Endodermal cell (in vitro differentiated cells): ENCODE data around the gene TMIGD3. TPM values are rescaled to one million over a fixed set of nuclear protein-coding genes. Genes with fewer than 3 reads are reported as not detected.

Source experiments
- DNase-seq: peaks from one replicate; pipeline ENCODE4 v3.0.0-alpha.2; 2017
- H3K27ac ChIP-seq: 2 replicates; pipeline ENCODE4 v1.5.1; 2013; ENCODE audit warnings: mild to moderate bottlenecking, low read depth, low read length, moderate library complexity
- H3K27me3 ChIP-seq: 2 replicates; pipeline ENCODE4 v1.6.1; 2013; ENCODE audit warnings: mild to moderate bottlenecking, low read length, moderate library complexity; ENCODE audit not compliant: insufficient read depth, control insufficient read depth, poor library complexity, severe bottlenecking
- H3K36me3 ChIP-seq: 2 replicates; pipeline ENCODE4 v1.7.0; 2013; ENCODE audit warnings: mild to moderate bottlenecking, low read length, moderate library complexity; ENCODE audit not compliant: control insufficient read depth, insufficient read depth
- H3K4me1 ChIP-seq: one replicate; pipeline ENCODE4 v1.7.0; 2013; ENCODE audit warnings: low read length; ENCODE audit not compliant: control insufficient read depth, insufficient read depth
- H3K4me3 ChIP-seq: 2 replicates; pipeline ENCODE4 v1.5.1; 2013; ENCODE audit warnings: mild to moderate bottlenecking, low read length, moderate library complexity
- H3K9ac ChIP-seq: 2 replicates; pipeline ENCODE4 v1.6.1; 2013; ENCODE audit warnings: mild to moderate bottlenecking, low read length, moderate library complexity; ENCODE audit not compliant: poor library complexity, severe bottlenecking; ENCODE audit errors: extremely low read depth
- H3K9me3 ChIP-seq: 2 replicates; pipeline ENCODE4 v1.6.1; 2013; ENCODE audit warnings: mild to moderate bottlenecking, low read length, moderate library complexity; ENCODE audit not compliant: control insufficient read depth
- H3K27ac Mint-ChIP-seq: 2 replicates; pipeline ENCODE4 v1.8.0; 2020; ENCODE audit warnings: mixed read lengths
- H3K27me3 Mint-ChIP-seq: 2 replicates; pipeline ENCODE4 v1.8.0; 2021; ENCODE audit warnings: mild to moderate bottlenecking, mixed read lengths; ENCODE audit not compliant: insufficient read depth
- H3K36me3 Mint-ChIP-seq: 2 replicates; pipeline ENCODE4 v1.8.0; 2020; ENCODE audit warnings: low read depth, mixed read lengths
- H3K4me1 Mint-ChIP-seq: 2 replicates; pipeline ENCODE4 v1.8.0; 2020; ENCODE audit warnings: mixed read lengths
- H3K4me3 Mint-ChIP-seq: 2 replicates; pipeline ENCODE4 v1.8.0; 2020; ENCODE audit warnings: mild to moderate bottlenecking, moderate library complexity, mixed read lengths
- H3K9me3 Mint-ChIP-seq: 2 replicates; pipeline ENCODE4 v1.8.0; 2020; ENCODE audit warnings: mild to moderate bottlenecking, mixed read lengths
- CTCF ChIP-seq: fragments of 200-600 bp; sonication (generic); conservative IDR thresholded peaks from 2 replicates; pipeline ENCODE4 v1.5.0; 2021; ENCODE audit warnings: antibody characterized with exemption, mild to moderate bottlenecking
- WGBS, 2 experiments: methylation state at CpG; one replicate each; pipeline versions ENCODE4 v1.1.5 to v1.1.7; 2013; ENCODE audit warnings: missing lambda C conversion rate in 2 of 2, mixed read lengths in 1 of 2; ENCODE audit not compliant: insufficient coverage in 1 of 2, insufficient read length in 1 of 2; 5-methylcytosine and 5-hydroxymethylcytosine counted together
- total RNA-seq, 2 donors: library from RNA; stranded (reverse); fragmentation: NEBNext Ultra II Directional in 1 of 2; extraction: Animal tissue kit (Norgen Biotek cat#: 25700) in 1 of 2; gene quantifications; 2 replicates in 1 of 2; 3 replicates in 1 of 2; pipeline ENCODE4 v1.2.1, GENCODE V29; 2021

Gene TMIGD3
- total RNA-seq, 2 donors from 2014 or later, result not detected

- Mint-ChIP-seq H3K9me3 (no peaks in the 10 kb centered on the region), H3K4me3 (no peak overlapping the region), H3K27ac (no peak overlapping the region), H3K4me1 (peaks cover 10% of the 10 kb centered on the region), H3K27me3 (peaks cover 14% of the 10 kb centered on the region), H3K36me3 (no peaks in the 10 kb centered on the region)
- TF ChIP-seq CTCF, result no peak
- Histone ChIP-seq H3K27ac (no peak overlapping the region), H3K4me3 (no peak overlapping the region), H3K36me3 (no peaks in the 10 kb centered on the region), H3K9ac (no peak overlapping the region), H3K9me3 (no peaks in the 10 kb centered on the region), H3K27me3 (peaks cover 10% of the 10 kb centered on the region), H3K4me1 (peaks cover 8% of the 10 kb centered on the region)
- DNase-seq, result no peak
- WGBS, 2 experiments, result 82 to 100% methylated on average over 1 to 3 of the region's 3 CpGs
Observed at GRCh38 chr1:111509997-111510375, 6.6 kb upstream of the TMIGD3 start.

GRCh38 chr1:111507411-111508201 lies 4.2 kb upstream of the TMIGD3 start:
- Mint-ChIP-seq H3K4me3 (peak overlapping the region; percentile 50), H3K36me3 (no peaks in the 10 kb centered on the region), H3K9me3 (no peaks in the 10 kb centered on the region), H3K27me3 (peaks cover 4% of the 10 kb centered on the region), H3K4me1 (peaks cover 10% of the 10 kb centered on the region), H3K27ac (peak overlapping the region; percentile 96)
- TF ChIP-seq CTCF, result no peak
- Histone ChIP-seq H3K27me3 (peaks cover 10% of the 10 kb centered on the region), H3K9ac (no peak overlapping the region), H3K36me3 (no peaks in the 10 kb centered on the region), H3K4me1 (peaks cover 8% of the 10 kb centered on the region), H3K9me3 (no peaks in the 10 kb centered on the region), H3K4me3 (peak overlapping the region; percentile 68), H3K27ac (peak overlapping the region; percentile 84)
- peak; percentile 93 for DNase-seq
- WGBS, 2 experiments, result 30 to 45% methylated on average over 7 to 15 of the region's 15 CpGs

GRCh38 chr1:111506561-111506960 lies 3.1 kb upstream of the TMIGD3 start:
- Mint-ChIP-seq H3K36me3 (no peaks in the 10 kb centered on the region), H3K27ac (no peak overlapping the region), H3K9me3 (no peaks in the 10 kb centered on the region), H3K4me3 (no peak overlapping the region), H3K4me1 (peaks cover 10% of the 10 kb centered on the region), H3K27me3 (no peaks in the 10 kb centered on the region)
- Histone ChIP-seq H3K4me3 (no peak overlapping the region), H3K27me3 (peaks cover 4% of the 10 kb centered on the region), H3K27ac (no peak overlapping the region), H3K9ac (no peak overlapping the region), H3K9me3 (no peaks in the 10 kb centered on the region), H3K36me3 (no peaks in the 10 kb centered on the region), H3K4me1 (peaks cover 8% of the 10 kb centered on the region)
- TF ChIP-seq CTCF, result no peak
- WGBS, 2 experiments, result 41% methylated on average over 2 of the region's 2 CpGs; no CpG with 5 or more reads in 1 of the 2 experiments
- DNase-seq, result no peak
